Stomach (tissue), 4 donors: Measurements from ENCODE around the gene NPC1L1.

Experiments
- CTCF ChIP-seq, 7 experiments: fragments of 450-650 bp in 4 of 7; fragments of 200-600 bp in 3 of 7; sonication (generic) in 3 of 7; IDR thresholded peaks; one replicate each; pipeline ENCODE4 v1.5.1; 2016 to 2019; ENCODE audit warnings: antibody characterized with exemption in 7 of 7, control low read depth in 2 of 7, mild to moderate bottlenecking in 1 of 7
- POLR2A ChIP-seq, 4 donors: fragments of 450-650 bp; IDR thresholded peaks; one replicate each; pipeline ENCODE4 v1.6.1; 2016; ENCODE audit warnings: antibody characterized with exemption in 4 of 4, control low read depth in 2 of 4, mild to moderate bottlenecking in 1 of 4, moderate library complexity in 1 of 4

- TF ChIP-seq CTCF (IDR thresholded peaks at IDR 0.05) (no peak), POLR2A (IDR thresholded peaks at IDR 0.05) (no peak)
These were observed 63.2 kb downstream of the NPC1L1 start for GRCh38 chr7:44477938-44478337.
